ENCODE measurements around the gene ERC2.

The ERC2 gene

DNA sequence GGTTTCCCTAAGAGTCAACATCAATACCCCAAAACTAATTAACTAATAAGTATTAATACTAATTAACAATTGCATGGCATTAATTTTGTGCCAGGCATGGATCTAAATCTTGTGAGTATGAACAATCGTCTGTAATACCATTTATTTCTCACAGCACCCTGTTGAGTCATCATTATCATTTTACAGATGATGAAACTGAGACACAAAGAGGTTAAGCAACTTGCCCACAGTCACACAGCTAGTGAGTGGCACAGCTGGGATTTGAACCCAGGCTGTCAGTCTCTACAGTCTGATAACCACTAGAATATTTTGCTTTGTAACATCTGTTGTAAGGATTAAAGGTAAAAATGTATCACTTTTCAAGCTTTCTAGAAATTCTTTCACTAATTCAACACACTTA lies 557.7 kb downstream of the ERC2 start:
- no peak for DNase-seq (ENCODE audit: low read depth)
- H3K4me3 ChIP-seq (ENCODE audit: low read length), result no peak overlapping the region
- TF ChIP-seq, protein P1, sequence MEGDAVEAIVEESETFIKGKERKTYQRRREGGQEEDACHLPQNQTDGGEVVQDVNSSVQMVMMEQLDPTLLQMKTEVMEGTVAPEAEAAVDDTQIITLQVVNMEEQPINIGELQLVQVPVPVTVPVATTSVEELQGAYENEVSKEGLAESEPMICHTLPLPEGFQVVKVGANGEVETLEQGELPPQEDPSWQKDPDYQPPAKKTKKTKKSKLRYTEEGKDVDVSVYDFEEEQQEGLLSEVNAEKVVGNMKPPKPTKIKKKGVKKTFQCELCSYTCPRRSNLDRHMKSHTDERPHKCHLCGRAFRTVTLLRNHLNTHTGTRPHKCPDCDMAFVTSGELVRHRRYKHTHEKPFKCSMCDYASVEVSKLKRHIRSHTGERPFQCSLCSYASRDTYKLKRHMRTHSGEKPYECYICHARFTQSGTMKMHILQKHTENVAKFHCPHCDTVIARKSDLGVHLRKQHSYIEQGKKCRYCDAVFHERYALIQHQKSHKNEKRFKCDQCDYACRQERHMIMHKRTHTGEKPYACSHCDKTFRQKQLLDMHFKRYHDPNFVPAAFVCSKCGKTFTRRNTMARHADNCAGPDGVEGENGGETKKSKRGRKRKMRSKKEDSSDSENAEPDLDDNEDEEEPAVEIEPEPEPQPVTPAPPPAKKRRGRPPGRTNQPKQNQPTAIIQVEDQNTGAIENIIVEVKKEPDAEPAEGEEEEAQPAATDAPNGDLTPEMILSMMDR (conservative IDR thresholded peaks at IDR 0.05; ENCODE audit: low read length), result no peak

DNA sequence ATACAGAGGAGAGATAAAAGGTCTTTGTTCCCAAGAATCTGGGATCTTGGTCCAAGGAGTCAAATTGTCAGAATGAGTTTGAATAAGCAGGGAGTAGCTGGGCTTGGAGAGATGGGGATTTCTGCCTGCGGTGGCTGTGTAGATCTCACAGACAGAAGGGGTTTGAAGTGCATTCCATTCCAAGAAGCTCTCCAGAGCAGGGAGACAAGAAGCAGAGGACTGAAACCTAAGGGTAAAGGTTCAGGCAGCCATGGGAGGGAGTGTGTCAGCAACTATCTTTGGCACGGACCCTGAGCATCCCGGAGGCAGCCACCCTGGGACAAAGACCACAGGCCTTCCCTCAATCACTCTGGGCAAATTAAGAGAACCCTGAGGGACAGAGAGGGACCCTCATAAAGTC lies 558.9 kb downstream of the ERC2 start:
- DNase-seq (ENCODE audit: low read depth), result no peak
- no peak overlapping the region for H3K4me3 ChIP-seq (ENCODE audit: low read length)
- TF ChIP-seq, protein P1 (conservative IDR thresholded peaks at IDR 0.05; ENCODE audit: low read length), result no peak

DNA sequence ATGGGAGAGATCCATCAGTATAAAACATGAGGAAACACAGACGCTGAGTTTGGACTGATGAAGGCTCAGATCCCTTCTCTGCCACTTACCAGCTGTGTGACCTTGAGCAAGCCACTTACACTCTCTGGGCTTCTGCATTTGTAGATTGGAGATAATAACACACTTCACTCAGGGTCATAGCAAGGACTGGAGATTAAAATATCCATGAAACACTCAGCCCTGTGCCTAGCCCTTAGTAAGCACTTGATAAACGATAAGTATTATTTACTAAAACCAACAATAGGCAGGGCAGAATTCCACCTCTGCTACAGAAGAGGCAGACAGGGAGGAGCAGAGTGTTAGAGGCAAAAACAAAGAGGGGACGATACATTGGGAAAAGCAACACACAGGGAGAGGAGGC lies 560.7 kb downstream of the ERC2 start:
- TF ChIP-seq, protein P1 (conservative IDR thresholded peaks at IDR 0.05; ENCODE audit: low read length), result no peak
- no peak overlapping the region for H3K4me3 ChIP-seq (ENCODE audit: low read length)
- no peak for DNase-seq (ENCODE audit: low read depth)

DNA sequence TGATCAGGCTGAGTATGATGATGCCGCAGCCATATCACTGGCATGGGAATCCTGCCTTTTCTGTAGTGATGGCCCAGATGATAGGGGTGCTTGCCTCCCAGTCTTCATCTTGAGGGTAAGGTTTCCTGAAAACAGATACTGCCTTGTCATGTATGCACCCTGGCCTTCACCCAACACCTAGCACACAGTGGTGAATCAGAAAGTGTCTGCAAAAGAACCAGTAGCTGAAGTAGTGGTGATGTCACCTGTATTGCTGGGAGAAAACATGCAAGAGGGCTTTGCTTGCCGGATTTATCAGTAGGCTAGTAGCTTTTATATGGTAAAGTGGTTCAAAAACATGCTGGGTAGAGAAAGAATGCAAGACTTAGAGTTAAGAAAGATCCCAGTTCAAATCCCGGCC lies 561.4 kb downstream of the ERC2 start:
- H3K4me3 ChIP-seq (ENCODE audit: low read length), result no peak overlapping the region
- TF ChIP-seq, protein P1 (conservative IDR thresholded peaks at IDR 0.05; ENCODE audit: low read length), result no peak
- DNase-seq (ENCODE audit: low read depth), result no peak

DNA sequence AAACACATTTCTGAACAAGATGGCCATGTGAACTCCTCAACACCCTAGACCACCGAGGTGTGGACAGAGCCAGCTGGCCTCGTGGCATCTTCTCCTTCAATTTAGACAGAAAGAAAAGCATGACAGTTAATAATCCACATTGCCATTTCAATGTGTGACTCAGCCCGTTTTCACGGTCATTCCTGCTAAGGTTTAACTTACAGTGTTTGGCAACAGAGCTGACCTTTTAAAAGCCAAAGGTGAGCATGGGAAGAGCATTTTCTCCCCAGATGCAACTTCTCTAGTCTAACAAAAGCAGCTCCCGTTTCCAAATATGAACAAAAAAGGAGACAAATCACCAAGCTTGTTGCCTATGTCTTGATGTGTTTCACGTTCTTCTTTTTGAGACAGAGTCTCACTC lies 563.6 kb downstream of the ERC2 start:
- no peak for DNase-seq (ENCODE audit: low read depth)
- no peak overlapping the region for H3K4me3 ChIP-seq (ENCODE audit: low read length)
- TF ChIP-seq, protein P1 (conservative IDR thresholded peaks at IDR 0.05; ENCODE audit: low read length), result no peak

DNA sequence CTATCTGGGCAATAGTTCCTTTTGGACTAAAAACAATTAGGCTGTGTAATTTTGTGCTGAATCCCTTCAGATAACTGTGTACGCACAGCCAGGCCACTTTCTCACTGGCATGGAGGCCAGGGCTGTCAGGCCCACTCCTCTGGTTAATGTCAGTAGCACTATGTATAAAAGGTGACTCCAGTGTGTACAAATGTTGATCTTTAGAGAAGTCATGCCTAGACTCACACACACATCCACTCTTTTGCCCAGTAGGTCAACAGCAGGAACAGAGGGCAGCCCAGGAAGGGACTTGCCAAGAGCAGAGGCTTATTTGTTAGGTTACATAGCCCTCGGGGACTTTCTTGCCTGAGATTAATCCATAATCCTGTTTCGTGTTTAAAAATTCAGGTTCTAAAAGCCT lies 564.6 kb downstream of the ERC2 start:
- no peak for DNase-seq (ENCODE audit: low read depth)
- TF ChIP-seq, protein P1 (conservative IDR thresholded peaks at IDR 0.05; ENCODE audit: low read length), result no peak
- H3K4me3 ChIP-seq (ENCODE audit: low read length), result no peak overlapping the region

DNA sequence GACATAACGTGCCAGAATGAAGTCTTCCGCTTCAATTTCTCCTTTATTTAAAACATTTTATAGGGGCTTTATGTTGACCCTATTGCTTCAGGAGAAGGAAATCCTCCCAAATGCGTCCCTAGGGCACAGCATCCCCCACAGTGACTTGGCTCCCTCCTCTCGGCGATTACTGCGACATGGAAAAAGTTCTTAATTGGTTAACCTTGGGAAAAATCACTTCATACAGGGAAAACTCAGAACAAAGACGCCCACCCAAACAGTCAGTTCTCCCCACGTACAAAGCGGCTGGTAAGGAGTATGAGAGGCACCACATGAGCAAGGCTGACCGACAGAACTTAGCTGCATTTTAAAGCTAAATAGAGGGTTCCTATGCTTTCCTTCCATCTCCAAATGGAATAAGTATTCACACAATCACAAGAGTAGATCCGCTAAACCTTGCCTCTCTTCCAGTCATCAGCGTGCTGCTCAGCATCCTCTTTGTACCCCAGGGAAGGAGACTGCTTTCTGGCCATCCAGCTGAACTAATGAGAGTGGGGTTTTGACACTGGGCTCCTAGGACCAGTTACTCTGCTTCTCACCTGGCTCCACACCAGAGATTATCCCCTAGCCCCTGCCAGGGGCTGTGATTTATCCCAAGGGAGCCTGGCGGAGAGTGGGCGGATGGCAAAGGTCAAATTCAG lies 565.9 kb downstream of the ERC2 start:
- TF ChIP-seq, protein P1 (conservative IDR thresholded peaks at IDR 0.05; ENCODE audit: low read length), result no peak
- DNase-seq (ENCODE audit: low read depth), result no peak
- no peak overlapping the region for H3K4me3 ChIP-seq (ENCODE audit: low read length)
